GM23248 (cell line): ENCODE measurements around the gene PIANP. TPM values are rescaled to one million over a fixed set of nuclear protein-coding genes. Genes with fewer than 3 reads are reported as not detected.

Experiments used
- DNase-seq: peaks from one replicate; pipeline ENCODE4 v3.0.0-alpha.2; 2015
- H2AFZ ChIP-seq: fragments of 200-600 bp; sonication (generic); 2 replicates; pipeline ENCODE4 v1.6.1; 2016; ENCODE audit warnings: antibody characterized with exemption
- H3F3A ChIP-seq: fragments of 200-600 bp; sonication (generic); 2 replicates; pipeline ENCODE4 v1.6.1; 2016; ENCODE audit warnings: mild to moderate bottlenecking, antibody characterized with exemption, mixed run types; ENCODE audit not compliant: insufficient read depth
- H3K27ac ChIP-seq: fragments of 200-600 bp; sonication (generic); 2 replicates; pipeline ENCODE4 v1.5.1; 2016; ENCODE audit warnings: mild to moderate bottlenecking
- H3K27me3 ChIP-seq: fragments of 200-600 bp; sonication (generic); replicated peaks from 2 replicates; pipeline ENCODE4 v1.6.1; 2016; ENCODE audit warnings: mild to moderate bottlenecking; ENCODE audit not compliant: insufficient read depth
- H3K36me3 ChIP-seq: fragments of 200-600 bp; sonication (generic); 2 replicates; pipeline ENCODE4 v1.6.1; 2016; ENCODE audit warnings: low read depth, mild to moderate bottlenecking
- H3K4me1 ChIP-seq: fragments of 200-600 bp; sonication (generic); 2 replicates; pipeline ENCODE4 v1.6.1; 2016; ENCODE audit warnings: mild to moderate bottlenecking; ENCODE audit not compliant: insufficient read depth
- H3K4me2 ChIP-seq: fragments of 200-600 bp; sonication (generic); one replicate; pipeline ENCODE4 v1.6.1; 2016; ENCODE audit warnings: mild to moderate bottlenecking; ENCODE audit not compliant: unreplicated experiment
- H3K4me3 ChIP-seq: fragments of 200-600 bp; sonication (generic); 2 replicates; pipeline ENCODE4 v1.5.1; 2016; ENCODE audit warnings: mild to moderate bottlenecking
- H3K79me2 ChIP-seq: fragments of 200-600 bp; sonication (generic); 2 replicates; pipeline ENCODE4 v1.6.1; 2016; ENCODE audit warnings: mild to moderate bottlenecking; ENCODE audit not compliant: insufficient read depth
- H3K9ac ChIP-seq: fragments of 200-600 bp; sonication (generic); 2 replicates; pipeline ENCODE4 v1.6.1; 2016; ENCODE audit warnings: mild to moderate bottlenecking
- H3K9me2 ChIP-seq: fragments of 200-600 bp; sonication (generic); 2 replicates; pipeline ENCODE4 v1.6.1; 2016; ENCODE audit warnings: mixed run types, mild to moderate bottlenecking, moderate library complexity; ENCODE audit not compliant: insufficient read depth
- H3K9me3 ChIP-seq: fragments of 200-600 bp; sonication (generic); one replicate; pipeline ENCODE4 v1.6.1; 2017; ENCODE audit warnings: low read depth
- H4K20me1 ChIP-seq: fragments of 200-600 bp; sonication (generic); 2 replicates; pipeline ENCODE4 v1.6.0; 2016; ENCODE audit not compliant: insufficient read depth
- EZH2 ChIP-seq: fragments of 200-600 bp; sonication (generic); IDR thresholded peaks from 2 replicates; pipeline ENCODE4 v1.6.1; 2018; ENCODE audit warnings: antibody characterized with exemption, mild to moderate bottlenecking; ENCODE audit not compliant: insufficient read depth, poor library complexity, severe bottlenecking
- EZH2phosphoT487 ChIP-seq: fragments of 200-600 bp; sonication (generic); IDR thresholded peaks from 2 replicates; pipeline ENCODE4 v1.6.1; 2018; ENCODE audit warnings: antibody characterized with exemption, moderate library complexity, mild to moderate bottlenecking, low read depth; ENCODE audit not compliant: insufficient read depth
- WGBS, 2 experiments: methylation state at CpG; one replicate each; pipeline ENCODE4 v1.1.6; 2015 to 2017; ENCODE audit warnings: low lambda C conversion rate in 2 of 2, low coverage in 1 of 2; ENCODE audit errors: missing lambda C conversion rate in 2 of 2; 5-methylcytosine and 5-hydroxymethylcytosine counted together
- in situ Hi-C: fragments of 300-500 bp; cut with MboI; formaldehyde crosslinking; loops from 2 replicates; pipeline ENCODE4 v1.15.0; 2020
- polyA plus RNA-seq: library from polyadenylated mRNA; unstranded; fragments of >200 nt; fragmentation: Nextera tagmentation; extraction: Ambion mirVana; gene quantifications from 2 replicates; pipeline ENCODE4 v1.2.1, GENCODE V29; 2016
- total RNA-seq: library from RNA; depleted of rRNA; stranded (reverse); fragments of >200 nt; shearing (Covaris generic); gene quantifications from 2 replicates; pipeline ENCODE4 v1.2.3, GENCODE V29; 2014

Gene PIANP
- total and polyA plus RNA-seq, 2 experiments from 2014 or later = 0.11 to 0.60 TPM

DNA sequence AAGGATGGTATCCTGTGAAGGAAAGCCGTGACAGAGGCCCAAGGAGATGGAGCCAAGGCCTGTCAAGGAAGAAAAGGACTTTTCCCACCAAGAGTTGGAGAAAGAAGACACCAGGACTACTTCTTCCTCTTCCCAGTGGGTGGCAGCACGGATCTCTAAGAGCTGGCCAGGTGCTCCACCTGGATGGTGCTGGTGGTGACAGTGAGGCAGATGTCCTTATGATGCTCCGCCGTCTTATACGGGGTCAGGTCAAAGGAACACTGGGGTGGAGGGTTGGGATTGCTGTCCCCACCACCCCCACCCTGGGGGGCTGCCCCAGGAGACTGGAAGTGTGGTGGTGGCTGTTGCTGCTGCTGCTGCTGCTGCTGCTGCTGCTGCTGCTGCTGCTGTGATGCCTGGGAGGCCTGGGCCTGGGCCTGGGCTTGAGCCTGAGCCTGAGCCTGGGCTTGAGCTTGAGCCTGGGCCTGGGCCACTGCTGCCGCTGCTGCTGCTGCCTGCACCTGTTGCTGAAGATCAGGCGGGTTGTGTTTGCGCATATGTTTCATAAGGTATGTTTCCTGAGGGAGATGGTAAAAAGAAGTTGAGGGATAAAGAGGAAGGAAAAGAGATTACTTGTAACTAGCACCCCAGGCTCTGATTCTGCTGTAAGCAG is 32.9 kb downstream of the PIANP start:
- peaks cover 28% of the 10 kb centered on the region for H3F3A ChIP-seq
- H3K9ac ChIP-seq = no peak overlapping the region
- WGBS, 2 experiments = 91 to 92% methylated on average over 8 of the region's 8 CpGs
- no peaks in the 10 kb centered on the region for H3K27me3 ChIP-seq
- H4K20me1 ChIP-seq = no peaks in the 10 kb centered on the region
- H3K27ac ChIP-seq = no peak overlapping the region
- H3K4me3 ChIP-seq = no peak overlapping the region
- no peak for TF ChIP-seq EZH2phosphoT487
- no peak for TF ChIP-seq EZH2
- H3K4me2 ChIP-seq = no peak overlapping the region
- in situ Hi-C loops = no loop called here
- no peak overlapping the region for H2AFZ ChIP-seq
- peak; percentile 3 for DNase-seq
- peaks cover 48% of the 10 kb centered on the region for H3K36me3 ChIP-seq
- no peaks in the 10 kb centered on the region for H3K9me2 ChIP-seq
- no peaks in the 10 kb centered on the region for H3K4me1 ChIP-seq
- peaks cover 9% of the 10 kb centered on the region for H3K79me2 ChIP-seq
- H3K9me3 ChIP-seq = no peaks in the 10 kb centered on the region

DNA sequence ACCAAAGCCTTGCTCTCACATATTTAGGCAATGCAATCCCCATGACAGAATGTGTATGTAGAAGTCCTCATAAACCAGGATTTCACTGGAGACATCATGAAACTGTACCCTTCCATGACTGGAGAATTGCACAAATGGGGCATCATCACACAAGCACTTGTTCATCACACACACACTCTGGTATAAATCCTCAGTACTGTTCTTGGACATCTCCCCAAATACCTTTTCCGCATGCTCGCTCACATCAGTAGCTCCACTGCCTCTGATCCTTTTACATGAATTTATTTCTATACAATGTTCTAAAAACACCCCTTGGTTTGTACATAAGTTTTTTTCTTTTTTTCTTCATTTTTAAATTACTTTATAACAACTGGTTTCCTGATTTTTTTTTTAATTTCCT is 34.4 kb downstream of the PIANP start:
- H3K27ac ChIP-seq = no peak overlapping the region
- peaks cover 28% of the 10 kb centered on the region for H3F3A ChIP-seq
- H3K27me3 ChIP-seq = no peaks in the 10 kb centered on the region
- no peak for DNase-seq
- H3K9me2 ChIP-seq = no peaks in the 10 kb centered on the region
- 96 to 98% methylated on average over 2 of the region's 2 CpGs for WGBS, 2 experiments
- H3K4me2 ChIP-seq = no peak overlapping the region
- peaks cover 18% of the 10 kb centered on the region for H3K79me2 ChIP-seq
- H3K4me3 ChIP-seq = no peak overlapping the region
- H3K9me3 ChIP-seq = no peaks in the 10 kb centered on the region
- peaks cover 9% of the 10 kb centered on the region for H3K4me1 ChIP-seq
- H4K20me1 ChIP-seq = no peaks in the 10 kb centered on the region
- in situ Hi-C loops = no loop called here
- TF ChIP-seq EZH2 = no peak
- TF ChIP-seq EZH2phosphoT487 = no peak
- no peak overlapping the region for H3K9ac ChIP-seq
- H2AFZ ChIP-seq = no peak overlapping the region
- H3K36me3 ChIP-seq = peaks cover 41% of the 10 kb centered on the region

DNA sequence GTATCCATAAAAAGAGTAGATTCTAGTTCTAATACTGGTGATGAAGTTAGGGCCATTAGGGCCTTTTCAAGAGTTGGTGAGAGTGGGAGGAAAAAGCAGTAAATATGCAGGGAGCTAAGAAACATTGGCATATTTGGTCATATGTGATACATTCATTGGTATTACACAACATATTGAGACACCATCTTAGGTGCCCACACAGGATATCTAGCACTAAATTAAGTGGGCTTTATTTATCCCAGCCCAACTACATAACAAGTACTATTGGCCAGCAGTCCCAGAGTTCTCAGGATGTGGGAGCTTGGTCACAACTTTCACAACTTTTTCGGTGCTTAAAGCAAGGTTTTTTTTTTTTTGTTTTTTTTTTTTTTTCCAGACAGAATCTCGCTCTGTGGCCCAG is 35.7 kb downstream of the PIANP start:
- in situ Hi-C loops = no loop called here

DNA sequence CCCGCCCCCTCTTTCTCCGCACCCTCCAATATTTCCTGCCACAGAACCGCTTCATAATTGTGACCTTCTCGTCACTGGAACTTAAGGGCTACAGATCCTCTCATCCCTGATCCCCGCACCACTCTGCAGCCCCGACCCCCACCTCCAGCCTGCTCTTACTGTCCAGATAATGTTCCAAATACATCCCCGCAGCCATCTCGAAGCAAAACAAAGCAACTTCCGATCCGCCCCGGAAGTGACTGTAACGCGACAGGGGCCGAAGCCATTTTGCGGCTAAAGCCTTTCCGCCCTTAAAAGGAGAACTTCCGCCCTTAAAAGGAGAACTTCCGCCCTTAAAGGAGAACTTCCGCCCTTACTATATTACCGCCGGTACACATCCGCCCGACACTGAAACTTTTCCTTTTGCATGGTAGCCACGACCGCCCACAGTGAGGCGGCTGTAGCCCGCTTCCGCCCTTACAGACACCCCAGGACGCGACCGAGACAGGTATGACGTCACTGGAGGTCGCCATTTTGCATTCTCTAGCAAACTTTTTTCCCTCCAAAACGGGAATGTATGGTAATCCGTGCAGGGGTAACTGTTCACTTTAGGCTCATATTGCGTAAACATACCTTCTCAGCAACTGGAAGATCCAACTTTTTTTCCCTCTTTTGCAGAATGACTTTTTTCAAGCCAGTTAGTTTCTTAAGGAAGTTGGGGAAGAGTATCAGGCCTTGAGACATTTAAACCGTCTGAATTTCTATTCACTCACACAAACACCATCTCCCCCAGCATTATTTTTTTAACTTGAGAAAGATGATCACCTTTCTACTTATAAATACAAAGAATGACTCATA is 37.5 kb downstream of the PIANP start, which contains the start of gene ING4:
ING4 (minus strand) TSS at position 214 of the 837 bp plus-strand sequence; CDS start at position 196, 18 bp downstream.
- Histone ChIP-seq H3K4me3 (peak within 1 kb of the TSS; percentile 91), H3K4me1 (peaks cover 9% of the 10 kb centered on the region), H3K79me2 (peaks cover 48% of the 10 kb centered on the region), H3K36me3 (peaks cover 13% of the 10 kb centered on the region; the same call in 1 of the 2 replicates), H3K9me2 (no peaks in the 10 kb centered on the region), H3K9me3 (no peaks in the 10 kb centered on the region), H3K27ac (peak within 1 kb of the TSS; percentile 56), H2AFZ (peak within 1 kb of the TSS; percentile 98), H4K20me1 (no peaks in the 10 kb centered on the region), H3K9ac (peak within 1 kb of the TSS; percentile 93), H3K27me3 (no peaks in the 10 kb centered on the region), H3K4me2 (peak within 1 kb of the TSS; percentile 99), H3F3A (peaks cover 28% of the 10 kb centered on the region)
- DNase-seq = peak; percentile 99
- WGBS, 2 experiments = 0 to 1% methylated on average over 36 to 37 of the region's 37 CpGs
- in situ Hi-C loops = no loop called here
- TF ChIP-seq EZH2phosphoT487 (no peak), EZH2 (no peak)

More for the DNA sequence above, 35.7 kb downstream of the PIANP start:
- H3K27me3 ChIP-seq = no peaks in the 10 kb centered on the region
- no peaks in the 10 kb centered on the region for H3K9me2 ChIP-seq
- no peak overlapping the region for H3K9ac ChIP-seq
- H3K4me1 ChIP-seq = peaks cover 9% of the 10 kb centered on the region
- no peak overlapping the region for H3K27ac ChIP-seq
- H4K20me1 ChIP-seq = no peaks in the 10 kb centered on the region
- DNase-seq = peak; percentile 43
- H2AFZ ChIP-seq = no peak overlapping the region
- peaks cover 28% of the 10 kb centered on the region for H3F3A ChIP-seq
- no peak overlapping the region for H3K4me3 ChIP-seq
- H3K79me2 ChIP-seq = peaks cover 30% of the 10 kb centered on the region
- H3K9me3 ChIP-seq = no peaks in the 10 kb centered on the region
- 75 to 86% methylated on average over 2 of the region's 2 CpGs for WGBS, 2 experiments
- no peak overlapping the region for H3K4me2 ChIP-seq
- peaks cover 29% of the 10 kb centered on the region for H3K36me3 ChIP-seq
- TF ChIP-seq EZH2 (no peak), EZH2phosphoT487 (no peak)
